Mesenchymal stem cell (in vitro differentiated cells and primary cell): ENCODE results near the gene BSDC1.

ENCODE experiments used
- DNase-seq: peaks from one replicate; pipeline ENCODE4 v3.0.0-alpha.2; 2013
- H2AFZ ChIP-seq: one replicate; pipeline ENCODE4 v1.6.1; 2013; ENCODE audit warnings: low read depth, mild to moderate bottlenecking, control low read depth, inconsistent platforms, low read length, moderate library complexity
- H2AK5ac ChIP-seq: 2 replicates; pipeline ENCODE4 v1.6.1; 2013; ENCODE audit warnings: low read length, moderate library complexity, mild to moderate bottlenecking, inconsistent platforms; ENCODE audit not compliant: severe bottlenecking
- H2BK120ac ChIP-seq: one replicate; pipeline ENCODE4 v1.6.1; 2013; ENCODE audit warnings: low read depth, mild to moderate bottlenecking, inconsistent platforms, low read length, moderate library complexity
- H2BK12ac ChIP-seq, 2 experiments: one replicate each; pipeline ENCODE4 v1.6.1; 2013; ENCODE audit warnings: inconsistent platforms in 2 of 2, low read length in 2 of 2, mild to moderate bottlenecking in 2 of 2, moderate library complexity in 2 of 2, control low read depth in 1 of 2
- H2BK15ac ChIP-seq: one replicate; pipeline ENCODE4 v1.6.1; 2013; ENCODE audit warnings: mild to moderate bottlenecking, low read depth, inconsistent platforms; ENCODE audit not compliant: poor library complexity, severe bottlenecking
- H2BK5ac ChIP-seq: 2 replicates; pipeline ENCODE4 v1.6.1; 2013; ENCODE audit warnings: low read depth, mild to moderate bottlenecking, low read length, control low read depth, inconsistent platforms; ENCODE audit not compliant: poor library complexity, severe bottlenecking
- H3K14ac ChIP-seq, 2 experiments: one replicate each; pipeline ENCODE4 v1.6.1; 2013; ENCODE audit warnings: inconsistent platforms in 2 of 2, low read length in 2 of 2, control low read depth in 1 of 2, mild to moderate bottlenecking in 1 of 2, moderate library complexity in 1 of 2
- H3K18ac ChIP-seq, 2 experiments: one replicate each; pipeline ENCODE4 v1.6.1; 2013; ENCODE audit warnings: inconsistent platforms in 2 of 2, low read length in 2 of 2, control low read depth in 1 of 2, low read depth in 1 of 2, mild to moderate bottlenecking in 1 of 2
- H3K23ac ChIP-seq, 2 experiments: one replicate each; pipeline ENCODE4 v1.6.1; 2013; ENCODE audit warnings: inconsistent platforms in 2 of 2, low read length in 2 of 2, mild to moderate bottlenecking in 2 of 2, moderate library complexity in 2 of 2, control low read depth in 1 of 2
- H3K27ac ChIP-seq: 2 replicates; pipeline ENCODE4 v1.5.1; 2013; ENCODE audit warnings: mild to moderate bottlenecking, moderate library complexity, low read length, control low read depth, inconsistent platforms; ENCODE audit not compliant: poor library complexity, severe bottlenecking
- H3K27me3 ChIP-seq, 2 experiments: 2 replicates each; pipeline versions ENCODE4 v1.6.1 to v1.7.0; 2013; ENCODE audit warnings: low read length in 2 of 2, mild to moderate bottlenecking in 2 of 2, moderate library complexity in 2 of 2, control low read depth in 1 of 2, inconsistent platforms in 1 of 2; ENCODE audit not compliant: control insufficient read depth in 1 of 2, insufficient read depth in 1 of 2
- H3K36me3 ChIP-seq, 2 experiments: 2 replicates each; pipeline versions ENCODE4 v1.6.1 to v1.7.0; 2013; ENCODE audit warnings: low read length in 2 of 2, control low read depth in 1 of 2, inconsistent platforms in 1 of 2, low read depth in 1 of 2, mild to moderate bottlenecking in 1 of 2; ENCODE audit not compliant: insufficient read depth in 2 of 2, control insufficient read depth in 1 of 2
- H3K4ac ChIP-seq, 2 experiments: one replicate each; pipeline ENCODE4 v1.6.1; 2013; ENCODE audit warnings: inconsistent platforms in 2 of 2, low read length in 2 of 2, mild to moderate bottlenecking in 2 of 2, moderate library complexity in 2 of 2, control low read depth in 1 of 2, low read depth in 1 of 2
- H3K4me1 ChIP-seq: 2 replicates; pipeline ENCODE4 v1.6.1; 2013; ENCODE audit warnings: low read depth, low read length, control low read depth; ENCODE audit not compliant: control insufficient read depth, insufficient read depth
- H3K4me2 ChIP-seq: 2 replicates; pipeline ENCODE4 v1.6.1; 2013; ENCODE audit warnings: low read length, mild to moderate bottlenecking, inconsistent platforms; ENCODE audit not compliant: poor library complexity, severe bottlenecking
- H3K4me3 ChIP-seq, 2 experiments: 2 replicates each; pipeline versions ENCODE4 v1.5.1 to v1.7.0; 2013; ENCODE audit warnings: low read length in 2 of 2, mild to moderate bottlenecking in 2 of 2, control low read depth in 1 of 2, low read depth in 1 of 2; ENCODE audit not compliant: insufficient read depth in 1 of 2
- H3K79me1 ChIP-seq: replicated peaks from 2 replicates; pipeline ENCODE4 v1.6.1; 2013; ENCODE audit warnings: mild to moderate bottlenecking, control low read depth, low read length, inconsistent platforms; ENCODE audit not compliant: poor library complexity, severe bottlenecking
- H3K9ac ChIP-seq: 2 replicates; pipeline ENCODE4 v1.7.0; 2013; ENCODE audit warnings: mild to moderate bottlenecking, low read length, moderate library complexity
- H3K9me3 ChIP-seq: 2 replicates; pipeline ENCODE4 v1.7.0; 2013; ENCODE audit warnings: mild to moderate bottlenecking, low read length; ENCODE audit not compliant: control insufficient read depth
- H4K8ac ChIP-seq: one replicate; pipeline ENCODE4 v1.6.1; 2013; ENCODE audit warnings: inconsistent platforms, mild to moderate bottlenecking, low read length, moderate library complexity
- H4K91ac ChIP-seq: one replicate; pipeline ENCODE4 v1.6.1; 2013; ENCODE audit warnings: mild to moderate bottlenecking, low read length, inconsistent platforms
- WGBS: methylation state at CpG from one replicate; pipeline ENCODE4 v1.1.7; 2013; ENCODE audit warnings: mixed read lengths; 5-methylcytosine and 5-hydroxymethylcytosine counted together

The BSDC1 gene

DNA sequence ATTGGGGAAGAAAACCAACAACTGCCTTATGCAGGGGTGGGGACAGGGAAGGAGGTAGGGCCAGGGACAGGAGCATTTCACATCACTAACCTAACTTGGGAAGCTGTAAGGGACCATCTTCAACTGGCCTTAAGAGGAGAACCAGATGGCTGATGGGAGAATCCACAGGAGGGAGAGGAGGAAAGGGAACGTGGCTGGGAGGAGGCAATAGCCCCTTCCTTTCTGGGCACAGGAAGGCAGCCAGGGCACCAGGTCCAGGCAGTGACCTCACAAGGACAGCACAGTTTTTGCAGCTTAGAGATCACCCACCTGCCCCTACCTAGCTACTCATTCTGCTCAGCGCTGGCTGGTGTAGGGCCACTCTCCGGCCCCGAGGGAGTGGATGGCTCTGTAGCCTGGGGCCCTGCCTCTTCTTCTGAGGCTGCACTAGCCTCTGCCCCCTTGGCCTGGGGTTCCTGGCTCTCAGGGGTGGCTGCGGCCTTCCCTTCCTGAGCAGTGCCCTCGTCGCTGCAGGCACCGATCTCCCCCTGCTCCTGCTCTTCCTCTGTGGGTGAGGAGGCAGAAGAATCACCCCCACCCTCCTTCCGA is 59.9 kb downstream of the BSDC1 start:
- Histone ChIP-seq H2BK12ac (peak overlapping the region in 1 of 2 experiments; percentile 15), H3K14ac (peak overlapping the region in 1 of 2 experiments; percentile 89), H4K8ac (no peak overlapping the region), H2AK5ac (no peak overlapping the region), H3K27me3 (no peaks in the 10 kb centered on the region), H4K91ac (peak overlapping the region; percentile 34), H3K4ac (no peak overlapping the region), H2BK5ac (no peak overlapping the region), H2BK15ac (no peak overlapping the region), H3K36me3 (peaks cover 46 to 52% of the 10 kb centered on the region in 2 experiments), H3K18ac (peak overlapping the region in 1 of 2 experiments; percentile 37), H2BK120ac (no peak overlapping the region), H3K9ac (peak overlapping the region; percentile 83), H3K23ac (peak overlapping the region in 1 of 2 experiments; percentile 63), H3K4me3 (peak overlapping the region; percentile 82 to 88), H3K9me3 (no peaks in the 10 kb centered on the region), H3K4me2 (peak overlapping the region; percentile 71), H3K79me1 (peaks cover 3% of the 10 kb centered on the region), H3K4me1 (peaks cover 50% of the 10 kb centered on the region), H2AFZ (no peak overlapping the region), H3K27ac (peak overlapping the region; percentile 2)
- WGBS: 31% methylated on average over 8 of the region's 9 CpGs
- no peak for DNase-seq

- Histone ChIP-seq H3K9ac (peak overlapping the region; percentile 83), H3K4ac (no peak overlapping the region), H3K14ac (no peak overlapping the region), H3K4me2 (peak overlapping the region; percentile 1), H3K9me3 (no peaks in the 10 kb centered on the region), H2BK12ac (no peak overlapping the region), H2AFZ (no peak overlapping the region), H3K18ac (no peak overlapping the region), H2AK5ac (no peak overlapping the region), H2BK5ac (no peak overlapping the region), H4K91ac (no peak overlapping the region), H3K36me3 (peaks cover 53 to 62% of the 10 kb centered on the region in 2 experiments), H3K27me3 (no peaks in the 10 kb centered on the region), H3K79me1 (peaks cover 5% of the 10 kb centered on the region), H2BK15ac (no peak overlapping the region), H3K23ac (no peak overlapping the region), H2BK120ac (no peak overlapping the region), H3K27ac (no peak overlapping the region), H4K8ac (no peak overlapping the region), H3K4me3 (no peak overlapping the region), H3K4me1 (peaks cover 42% of the 10 kb centered on the region)
- no peak for DNase-seq
- WGBS: 95% methylated on average over 2 of the region's 3 CpGs
Observed at GRCh38 chr1:32333251-32333963, 60.8 kb downstream of the BSDC1 start.

GRCh38 chr1:32332290-32333079 is 61.8 kb downstream of the BSDC1 start:
- Histone ChIP-seq H3K18ac (peak overlapping the region in 1 of 2 experiments; percentile 26), H2BK15ac (no peak overlapping the region), H2BK120ac (no peak overlapping the region), H3K14ac (no peak overlapping the region), H2BK12ac (no peak overlapping the region), H3K4me2 (no peak overlapping the region), H3K4ac (no peak overlapping the region), H3K27me3 (no peaks in the 10 kb centered on the region), H2AFZ (no peak overlapping the region), H2BK5ac (no peak overlapping the region), H3K9me3 (no peaks in the 10 kb centered on the region), H3K4me1 (peaks cover 32% of the 10 kb centered on the region), H3K36me3 (peaks cover 59 to 70% of the 10 kb centered on the region in 2 experiments), H4K91ac (no peak overlapping the region), H3K23ac (no peak overlapping the region), H4K8ac (no peak overlapping the region), H2AK5ac (no peak overlapping the region), H3K79me1 (peaks cover 7% of the 10 kb centered on the region), H3K9ac (no peak overlapping the region), H3K27ac (no peak overlapping the region), H3K4me3 (no peak overlapping the region)
- DNase-seq: no peak
- 94% methylated on average over 2 of the region's 3 CpGs for WGBS

GRCh38 chr1:32331549-32331948 is 62.7 kb downstream of the BSDC1 start:
- no peaks in the 10 kb centered on the region for H3K27me3 ChIP-seq
- H3K14ac ChIP-seq: no peak overlapping the region
- H2AK5ac ChIP-seq: no peak overlapping the region
- H3K79me1 ChIP-seq: peaks cover 8% of the 10 kb centered on the region
- H4K91ac ChIP-seq: no peak overlapping the region
- H3K9me3 ChIP-seq: no peaks in the 10 kb centered on the region
- H2BK5ac ChIP-seq: no peak overlapping the region
- no peak overlapping the region for H3K27ac ChIP-seq
- H3K4me3 ChIP-seq: no peak overlapping the region
- H3K18ac ChIP-seq: no peak overlapping the region
- no peak overlapping the region for H2BK12ac ChIP-seq
- H2BK15ac ChIP-seq: no peak overlapping the region
- H2AFZ ChIP-seq: no peak overlapping the region
- H3K4me2 ChIP-seq: no peak overlapping the region
- no peak overlapping the region for H3K4ac ChIP-seq
- H2BK120ac ChIP-seq: no peak overlapping the region
- DNase-seq: no peak
- no peak overlapping the region for H3K9ac ChIP-seq
- H3K23ac ChIP-seq: no peak overlapping the region
- peaks cover 23% of the 10 kb centered on the region for H3K4me1 ChIP-seq
- no peak overlapping the region for H4K8ac ChIP-seq
- WGBS: 96% methylated on average over 12 of the region's 12 CpGs
- H3K36me3 ChIP-seq: peaks cover 68 to 77% of the 10 kb centered on the region in 2 experiments
